ENCODE measurements around the gene AHNAK2. TPM values are rescaled to one million over a fixed set of nuclear protein-coding genes. Genes with fewer than 3 reads are reported as not detected.

Gene AHNAK2
- total and polyA plus RNA-seq, 3 donors from 2014 or later = 10.8 to 15.1 (median 12.8) TPM

- Histone ChIP-seq H3K4me1 (no peaks in the 10 kb centered on the region), H3K27ac (no peak overlapping the region), H3K4me3 (no peak overlapping the region), H3K9me3 (no peaks in the 10 kb centered on the region), H3K27me3 (no peaks in the 10 kb centered on the region), H3K36me3 (ENCODE audit: low read depth, missing control alignments) (no peaks in the 10 kb centered on the region)
- intact Hi-C loops (cut with DNase I; ENCODE audit: low total_unique reads) = no loop called here
- 78 to 86% methylated on average over 13 to 14 of the region's 14 CpGs for WGBS, 2 donors
- no peak for DNase-seq
- TF ChIP-seq CTCF (IDR thresholded peaks at IDR 0.05) = no peak
- no peak for TF ChIP-seq POLR2A (IDR thresholded peaks at IDR 0.05)
Measured at GRCh38 chr14:104956290-104956890, 21.8 kb downstream of the AHNAK2 start.

- no peak overlapping the region for H3K27ac ChIP-seq
- no peak overlapping the region for H3K4me3 ChIP-seq
- no peaks in the 10 kb centered on the region for H3K4me1 ChIP-seq
- H3K27me3 ChIP-seq = no peaks in the 10 kb centered on the region
- H3K36me3 ChIP-seq (ENCODE audit: low read depth, missing control alignments) = no peaks in the 10 kb centered on the region
- TF ChIP-seq CTCF (IDR thresholded peaks at IDR 0.05) (no peak), POLR2A (IDR thresholded peaks at IDR 0.05) (no peak)
- intact Hi-C loops (cut with DNase I; ENCODE audit: low total_unique reads) = no loop called here
- DNase-seq = no peak
- no peaks in the 10 kb centered on the region for H3K9me3 ChIP-seq
- WGBS, 2 donors = 88 to 98% methylated on average over 3 of the region's 3 CpGs
Measured at GRCh38 chr14:104955396-104955770, 22.8 kb downstream of the AHNAK2 start.

- Histone ChIP-seq H3K4me1 (no peaks in the 10 kb centered on the region), H3K27me3 (no peaks in the 10 kb centered on the region), H3K4me3 (no peak overlapping the region), H3K27ac (no peak overlapping the region), H3K36me3 (ENCODE audit: low read depth, missing control alignments) (no peaks in the 10 kb centered on the region), H3K9me3 (no peaks in the 10 kb centered on the region)
- DNase-seq = no peak
- 82 to 89% methylated on average over 13 of the region's 13 CpGs for WGBS, 2 donors
- intact Hi-C loops (cut with DNase I; ENCODE audit: low total_unique reads) = no loop called here
- TF ChIP-seq CTCF (IDR thresholded peaks at IDR 0.05) (no peak), POLR2A (IDR thresholded peaks at IDR 0.05) (no peak)
Measured at GRCh38 chr14:104954746-104955395, 23.3 kb downstream of the AHNAK2 start.

GRCh38 chr14:104953896-104954656 lies 24.1 kb downstream of the AHNAK2 start:
- Histone ChIP-seq H3K36me3 (ENCODE audit: low read depth, missing control alignments) (no peaks in the 10 kb centered on the region), H3K27ac (no peak overlapping the region), H3K27me3 (no peaks in the 10 kb centered on the region), H3K4me3 (no peak overlapping the region), H3K4me1 (no peaks in the 10 kb centered on the region), H3K9me3 (no peaks in the 10 kb centered on the region)
- no peak for DNase-seq
- TF ChIP-seq POLR2A (IDR thresholded peaks at IDR 0.05) = no peak
- TF ChIP-seq CTCF (IDR thresholded peaks at IDR 0.05) = no peak
- intact Hi-C loops (cut with DNase I; ENCODE audit: low total_unique reads) = no loop called here
- 89 to 91% methylated on average over 18 to 26 of the region's 26 CpGs for WGBS, 2 donors

All from testis (tissue), 3 donors.